HEK293 (cell line): ENCODE measurements around the gene IL13.

Experiments used
- CTCF ChIA-PET: fragments of 350-600 bp; formaldehyde crosslinking; extraction: SDS; loops from one replicate; lab custom pipeline; 2021; ENCODE audit warnings: antibody characterized with exemption; lab: Yijun Ruan, JAX
- POLR2A ChIA-PET: fragments of 300-600 bp; formaldehyde crosslinking; extraction: SDS; loops from one replicate; lab custom pipeline; 2020; ENCODE audit warnings: antibody characterized with exemption, inconsistent platforms; lab: Yijun Ruan, JAX
- H3K27ac ChIP-seq: fragments of 200-500 bp; sonication (Bioruptor generic); 2 replicates; pipeline ENCODE4 v1.5.1; 2014; ENCODE audit warnings: low read depth, low read length, control low read depth, inconsistent platforms; ENCODE audit errors: extremely low read depth
- H3K36me3 ChIP-seq, 2 experiments: fragments of 200-500 bp in 1 of 2; sonication (Bioruptor generic) in 1 of 2; 1 replicate in 1 of 2; 2 replicates in 1 of 2; pipeline ENCODE4 v1.5.1; 2014 to 2017; ENCODE audit warnings: inconsistent platforms in 2 of 2, low read length in 2 of 2; ENCODE audit not compliant: control insufficient read depth in 2 of 2, insufficient read depth in 1 of 2
- H3K4me1 ChIP-seq: fragments of 200-500 bp; sonication (Bioruptor generic); 2 replicates; pipeline ENCODE4 v1.5.1; 2014; ENCODE audit warnings: mild to moderate bottlenecking, low read length, inconsistent platforms; ENCODE audit not compliant: control insufficient read depth, insufficient read depth
- H3K4me3 ChIP-seq: 2 replicates; pipeline ENCODE4 v1.5.1; 2011; ENCODE audit warnings: low read depth, mild to moderate bottlenecking, control low read depth, low read length, moderate library complexity
- H3K9me3 ChIP-seq: fragments of 200-500 bp; sonication (Bioruptor generic); 2 replicates; pipeline ENCODE4 v1.5.1; 2014; ENCODE audit warnings: low read depth, low read length, inconsistent platforms; ENCODE audit not compliant: control insufficient read depth, insufficient read depth
- BCL11B ChIP-seq: fragments of 450-650 bp; formaldehyde crosslinking; IDR thresholded peaks from 2 replicates; pipeline ENCODE4 v1.5.1; 2016; ENCODE audit warnings: low read depth, missing biosample characterization, missing genetic modification characterization
- BCL6B ChIP-seq: fragments of 450-650 bp; formaldehyde crosslinking; IDR thresholded peaks from 2 replicates; pipeline ENCODE4 v1.5.1; 2017; ENCODE audit warnings: missing biosample characterization, missing genetic modification characterization
- EGR2 ChIP-seq: fragments of 450-650 bp; formaldehyde crosslinking; IDR thresholded peaks from 2 replicates; pipeline ENCODE4 v1.5.1; 2016; ENCODE audit warnings: low read depth, missing biosample characterization, missing genetic modification characterization
- GLI4 ChIP-seq: fragments of 450-650 bp; formaldehyde crosslinking; IDR thresholded peaks from 2 replicates; pipeline ENCODE4 v1.5.1; 2016; ENCODE audit warnings: missing biosample characterization, missing genetic modification characterization
- HOXD13 ChIP-seq: sonication (generic); formaldehyde crosslinking; IDR thresholded peaks from 2 replicates; pipeline ENCODE4 v1.8.0; 2022; ENCODE audit warnings: missing genetic modification reagents, borderline replicate concordance
- MZF1 ChIP-seq: fragments of 450-650 bp; formaldehyde crosslinking; IDR thresholded peaks from 2 replicates; pipeline ENCODE4 v1.5.1; 2017; ENCODE audit warnings: missing biosample characterization, missing genetic modification characterization, borderline replicate concordance
- OSR2 ChIP-seq: fragments of 450-650 bp; formaldehyde crosslinking; IDR thresholded peaks from 2 replicates; pipeline ENCODE4 v1.5.1; 2016; ENCODE audit warnings: missing biosample characterization, missing genetic modification characterization
- ZBTB6 ChIP-seq: fragments of 450-650 bp; formaldehyde crosslinking; IDR thresholded peaks from 2 replicates; pipeline ENCODE4 v1.5.1; 2017; ENCODE audit warnings: missing biosample characterization, missing genetic modification characterization
- ZNF112 ChIP-seq: fragments of 450-650 bp; formaldehyde crosslinking; IDR thresholded peaks from 2 replicates; pipeline ENCODE4 v1.5.0; 2017; ENCODE audit warnings: missing biosample characterization, missing genetic modification characterization
- ZNF174 ChIP-seq: fragments of 450-650 bp; formaldehyde crosslinking; IDR thresholded peaks from 2 replicates; pipeline ENCODE4 v1.5.0; 2017; ENCODE audit warnings: missing biosample characterization, mild to moderate bottlenecking, missing genetic modification characterization
- ZNF211 ChIP-seq: fragments of 450-650 bp; formaldehyde crosslinking; IDR thresholded peaks from 2 replicates; pipeline ENCODE4 v1.5.1; 2016; ENCODE audit warnings: low read depth, missing biosample characterization, missing genetic modification characterization
- ZNF24 ChIP-seq: fragments of 450-650 bp; formaldehyde crosslinking; IDR thresholded peaks from 2 replicates; pipeline ENCODE4 v1.5.1; 2016; ENCODE audit warnings: missing biosample characterization, missing genetic modification characterization
- ZNF248 ChIP-seq: fragments of 450-650 bp; formaldehyde crosslinking; IDR thresholded peaks from 2 replicates; pipeline ENCODE4 v1.5.1; 2017; ENCODE audit warnings: missing biosample characterization, missing genetic modification characterization
- ZNF366 ChIP-seq: fragments of 450-650 bp; formaldehyde crosslinking; conservative IDR thresholded peaks from 2 replicates; pipeline ENCODE4 v1.5.1; 2016; ENCODE audit warnings: missing biosample characterization, missing genetic modification characterization
- ZNF423 ChIP-seq: fragments of 450-650 bp; formaldehyde crosslinking; IDR thresholded peaks from 2 replicates; pipeline ENCODE4 v1.5.1; 2016; ENCODE audit warnings: missing biosample characterization, missing genetic modification characterization
- ZNF48 ChIP-seq: fragments of 450-650 bp; formaldehyde crosslinking; IDR thresholded peaks from 2 replicates; pipeline ENCODE4 v1.5.1; 2016; ENCODE audit warnings: missing biosample characterization, missing genetic modification characterization
- ZNF501 ChIP-seq: fragments of 450-650 bp; formaldehyde crosslinking; IDR thresholded peaks from 2 replicates; pipeline ENCODE4 v1.5.1; 2016; ENCODE audit warnings: missing biosample characterization, missing genetic modification characterization
- ZNF530 ChIP-seq: fragments of 450-650 bp; formaldehyde crosslinking; IDR thresholded peaks from 2 replicates; pipeline ENCODE4 v1.5.1; 2016; ENCODE audit warnings: low read depth, missing biosample characterization, missing genetic modification characterization
- ZNF549 ChIP-seq: fragments of 450-650 bp; IDR thresholded peaks from 2 replicates; pipeline ENCODE4 v1.5.1; 2018; ENCODE audit warnings: missing biosample characterization, missing genetic modification characterization, mild to moderate bottlenecking, inconsistent platforms, moderate library complexity
- ZNF571 ChIP-seq: fragments of 450-650 bp; formaldehyde crosslinking; IDR thresholded peaks from 2 replicates; pipeline ENCODE4 v1.5.0; 2017; ENCODE audit warnings: missing biosample characterization, missing genetic modification characterization
- ZNF600 ChIP-seq: fragments of 450-650 bp; formaldehyde crosslinking; IDR thresholded peaks from 2 replicates; pipeline ENCODE4 v1.5.1; 2016; ENCODE audit warnings: missing biosample characterization, missing genetic modification characterization
- ZNF654 ChIP-seq: fragments of 450-650 bp; formaldehyde crosslinking; IDR thresholded peaks from 2 replicates; pipeline ENCODE4 v1.5.1; 2016; ENCODE audit warnings: low read depth, missing biosample characterization, missing genetic modification characterization
- ZNF701 ChIP-seq: fragments of 450-650 bp; formaldehyde crosslinking; IDR thresholded peaks from 2 replicates; pipeline ENCODE4 v1.5.1; 2016; ENCODE audit warnings: missing biosample characterization, missing genetic modification characterization
- ZNF707 ChIP-seq: fragments of 450-650 bp; formaldehyde crosslinking; IDR thresholded peaks from 2 replicates; pipeline ENCODE4 v1.5.1; 2016; ENCODE audit warnings: missing biosample characterization, missing genetic modification characterization
- ZNF792 ChIP-seq: fragments of 450-650 bp; formaldehyde crosslinking; IDR thresholded peaks from 2 replicates; pipeline ENCODE4 v1.5.1; 2016; ENCODE audit warnings: missing biosample characterization, missing genetic modification characterization
- TF ChIP-seq, protein P1 (sequence below): fragments of 450-650 bp; formaldehyde crosslinking; IDR thresholded peaks from 2 replicates; pipeline ENCODE4 v1.5.1; 2016; ENCODE audit warnings: missing biosample characterization, missing genetic modification characterization
- TF ChIP-seq, protein P2 (sequence below): fragments of 450-650 bp; IDR thresholded peaks from 2 replicates; pipeline ENCODE4 v1.5.1; 2018; ENCODE audit warnings: missing biosample characterization, mild to moderate bottlenecking, missing genetic modification characterization
- TF ChIP-seq, protein P3 (sequence below): fragments of 450-650 bp; formaldehyde crosslinking; conservative IDR thresholded peaks from 2 replicates; pipeline ENCODE4 v1.5.1; 2016; ENCODE audit warnings: low read depth, missing biosample characterization, missing genetic modification characterization

IL13 gene

DNA sequence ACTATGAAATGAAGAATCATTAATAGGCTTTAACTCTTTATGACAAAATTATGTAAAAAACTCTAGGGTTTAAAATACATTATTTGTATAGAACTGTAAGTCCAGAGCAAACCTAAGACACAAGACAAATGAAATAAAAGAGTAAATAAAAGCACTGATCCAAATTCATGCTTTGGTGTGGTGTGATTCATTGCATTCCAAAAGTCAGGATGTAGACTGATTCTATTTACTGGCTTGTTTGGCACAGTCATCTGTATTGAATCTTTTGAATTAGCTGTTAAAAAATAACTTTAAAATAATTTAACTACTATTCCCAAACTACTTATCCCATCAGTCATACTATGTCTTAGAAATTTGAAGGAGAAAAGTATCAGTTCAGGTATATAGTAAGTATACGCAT lies 46.9 kb downstream of the IL13 start:
- H3K9me3 ChIP-seq: no peaks in the 10 kb centered on the region
- TF ChIP-seq MZF1 (tag by site-specific recombination) (no peak), ZNF792 (tag by site-specific recombination) (no peak), ZNF530 (tag by site-specific recombination) (no peak), ZNF423 (no peak), ZNF112 (tag by site-specific recombination) (no peak), ZNF211 (tag by site-specific recombination) (no peak), ZNF248 (tag by site-specific recombination) (no peak), ZNF366 (tag by site-specific recombination) (no peak), BCL6B (no peak), ZNF701 (tag by site-specific recombination) (no peak), ZNF549 (no peak), BCL11B (tag by site-specific recombination) (no peak)
- TF ChIP-seq, protein P1, sequence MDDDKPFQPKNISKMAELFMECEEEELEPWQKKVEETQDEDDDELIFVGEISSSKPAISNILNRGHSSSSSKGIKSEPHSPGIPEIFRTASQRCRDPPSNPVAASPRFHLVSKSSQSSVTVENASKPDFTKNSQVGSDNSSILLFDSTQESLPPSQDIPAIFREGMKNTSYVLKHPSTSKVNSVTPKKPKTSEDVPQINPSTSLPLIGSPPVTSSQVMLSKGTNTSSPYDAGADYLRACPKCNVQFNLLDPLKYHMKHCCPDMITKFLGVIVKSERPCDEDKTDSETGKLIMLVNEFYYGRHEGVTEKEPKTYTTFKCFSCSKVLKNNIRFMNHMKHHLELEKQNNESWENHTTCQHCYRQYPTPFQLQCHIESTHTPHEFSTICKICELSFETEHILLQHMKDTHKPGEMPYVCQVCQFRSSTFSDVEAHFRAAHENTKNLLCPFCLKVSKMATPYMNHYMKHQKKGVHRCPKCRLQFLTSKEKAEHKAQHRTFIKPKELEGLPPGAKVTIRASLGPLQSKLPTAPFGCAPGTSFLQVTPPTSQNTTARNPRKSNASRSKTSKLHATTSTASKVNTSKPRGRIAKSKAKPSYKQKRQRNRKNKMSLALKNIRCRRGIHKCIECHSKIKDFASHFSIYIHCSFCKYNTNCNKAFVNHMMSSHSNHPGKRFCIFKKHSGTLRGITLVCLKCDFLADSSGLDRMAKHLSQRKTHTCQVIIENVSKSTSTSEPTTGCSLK (tag by site-specific recombination): no peak
- TF ChIP-seq, protein P2, sequence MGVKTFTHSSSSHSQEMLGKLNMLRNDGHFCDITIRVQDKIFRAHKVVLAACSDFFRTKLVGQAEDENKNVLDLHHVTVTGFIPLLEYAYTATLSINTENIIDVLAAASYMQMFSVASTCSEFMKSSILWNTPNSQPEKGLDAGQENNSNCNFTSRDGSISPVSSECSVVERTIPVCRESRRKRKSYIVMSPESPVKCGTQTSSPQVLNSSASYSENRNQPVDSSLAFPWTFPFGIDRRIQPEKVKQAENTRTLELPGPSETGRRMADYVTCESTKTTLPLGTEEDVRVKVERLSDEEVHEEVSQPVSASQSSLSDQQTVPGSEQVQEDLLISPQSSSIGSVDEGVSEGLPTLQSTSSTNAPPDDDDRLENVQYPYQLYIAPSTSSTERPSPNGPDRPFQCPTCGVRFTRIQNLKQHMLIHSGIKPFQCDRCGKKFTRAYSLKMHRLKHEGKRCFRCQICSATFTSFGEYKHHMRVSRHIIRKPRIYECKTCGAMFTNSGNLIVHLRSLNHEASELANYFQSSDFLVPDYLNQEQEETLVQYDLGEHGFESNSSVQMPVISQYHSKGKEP (tag by site-specific recombination): no peak
- no peak overlapping the region for H3K4me3 ChIP-seq
- peaks cover 22 to 44% of the 10 kb centered on the region in 2 experiments for H3K36me3 ChIP-seq
- ChIA-PET CTCF (interaction anchor here (0.5 to 0.7 kb wide), 3 partner anchors 97 to 675 kb away, joined by 3 read pairs; no protein-coding TSS in a partner anchor), POLR2A (interaction anchor here (1.1 kb wide), 1 partner anchor 33 kb away, joined by 3 read pairs; the partner anchor contains the start of gene KIF3A)
- H3K27ac ChIP-seq: no peak overlapping the region
- no peaks in the 10 kb centered on the region for H3K4me1 ChIP-seq

- Histone ChIP-seq H3K4me3 (no peak overlapping the region), H3K27ac (no peak overlapping the region), H3K4me1 (no peaks in the 10 kb centered on the region), H3K9me3 (no peaks in the 10 kb centered on the region), H3K36me3 (peaks cover 0 to 15% of the 10 kb centered on the region in 2 experiments; a peak in 2 of 3 replicates)
- ChIA-PET POLR2A (interaction anchor here (0.6 to 0.7 kb wide), 2 partner anchors 23 to 175 kb away, joined by 5 to 7 read pairs; no protein-coding TSS in a partner anchor), CTCF (interaction anchor here (0.5 to 0.6 kb wide), 3 partner anchors 19 to 245 kb away, joined by 3 to 4 read pairs (median 3); no protein-coding TSS in a partner anchor)
- TF ChIP-seq EGR2 (tag by site-specific recombination) (no peak), ZBTB6 (tag by site-specific recombination) (no peak), ZNF654 (no peak), ZNF501 (tag by site-specific recombination) (no peak), ZNF707 (no peak), ZNF600 (no peak), ZNF24 (tag by site-specific recombination) (no peak), GLI4 (no peak), ZNF174 (tag by site-specific recombination) (no peak), ZNF248 (tag by site-specific recombination) (no peak), ZNF571 (tag by site-specific recombination) (no peak), OSR2 (tag by site-specific recombination) (no peak), HOXD13 (CRISPR knock-in tag) (no peak), ZNF48 (no peak)
- TF ChIP-seq, protein P3, sequence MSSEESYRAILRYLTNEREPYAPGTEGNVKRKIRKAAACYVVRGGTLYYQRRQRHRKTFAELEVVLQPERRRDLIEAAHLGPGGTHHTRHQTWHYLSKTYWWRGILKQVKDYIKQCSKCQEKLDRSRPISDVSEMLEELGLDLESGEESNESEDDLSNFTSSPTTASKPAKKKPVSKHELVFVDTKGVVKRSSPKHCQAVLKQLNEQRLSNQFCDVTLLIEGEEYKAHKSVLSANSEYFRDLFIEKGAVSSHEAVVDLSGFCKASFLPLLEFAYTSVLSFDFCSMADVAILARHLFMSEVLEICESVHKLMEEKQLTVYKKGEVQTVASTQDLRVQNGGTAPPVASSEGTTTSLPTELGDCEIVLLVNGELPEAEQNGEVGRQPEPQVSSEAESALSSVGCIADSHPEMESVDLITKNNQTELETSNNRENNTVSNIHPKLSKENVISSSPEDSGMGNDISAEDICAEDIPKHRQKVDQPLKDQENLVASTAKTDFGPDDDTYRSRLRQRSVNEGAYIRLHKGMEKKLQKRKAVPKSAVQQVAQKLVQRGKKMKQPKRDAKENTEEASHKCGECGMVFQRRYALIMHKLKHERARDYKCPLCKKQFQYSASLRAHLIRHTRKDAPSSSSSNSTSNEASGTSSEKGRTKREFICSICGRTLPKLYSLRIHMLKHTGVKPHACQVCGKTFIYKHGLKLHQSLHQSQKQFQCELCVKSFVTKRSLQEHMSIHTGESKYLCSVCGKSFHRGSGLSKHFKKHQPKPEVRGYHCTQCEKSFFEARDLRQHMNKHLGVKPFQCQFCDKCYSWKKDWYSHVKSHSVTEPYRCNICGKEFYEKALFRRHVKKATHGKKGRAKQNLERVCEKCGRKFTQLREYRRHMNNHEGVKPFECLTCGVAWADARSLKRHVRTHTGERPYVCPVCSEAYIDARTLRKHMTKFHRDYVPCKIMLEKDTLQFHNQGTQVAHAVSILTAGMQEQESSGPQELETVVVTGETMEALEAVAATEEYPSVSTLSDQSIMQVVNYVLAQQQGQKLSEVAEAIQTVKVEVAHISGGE (tag by site-specific recombination): no peak
These were observed 50.7 kb downstream of the IL13 start for GRCh38 chr5:132708645-132709044.
